Measurements from ENCODE around the gene KITLG. TPM values are rescaled to one million over a fixed set of nuclear protein-coding genes. Genes with fewer than 3 reads are reported as not detected.
"Not testable (repeated sequence)": the region's sequence is repeated elsewhere in the genome, so short reads cannot be mapped to it uniquely, and the experiment has no call there.

KITLG gene
- total RNA-seq, 2 donors from 2014 or later, result 4.4 to 4.9 TPM

DNA sequence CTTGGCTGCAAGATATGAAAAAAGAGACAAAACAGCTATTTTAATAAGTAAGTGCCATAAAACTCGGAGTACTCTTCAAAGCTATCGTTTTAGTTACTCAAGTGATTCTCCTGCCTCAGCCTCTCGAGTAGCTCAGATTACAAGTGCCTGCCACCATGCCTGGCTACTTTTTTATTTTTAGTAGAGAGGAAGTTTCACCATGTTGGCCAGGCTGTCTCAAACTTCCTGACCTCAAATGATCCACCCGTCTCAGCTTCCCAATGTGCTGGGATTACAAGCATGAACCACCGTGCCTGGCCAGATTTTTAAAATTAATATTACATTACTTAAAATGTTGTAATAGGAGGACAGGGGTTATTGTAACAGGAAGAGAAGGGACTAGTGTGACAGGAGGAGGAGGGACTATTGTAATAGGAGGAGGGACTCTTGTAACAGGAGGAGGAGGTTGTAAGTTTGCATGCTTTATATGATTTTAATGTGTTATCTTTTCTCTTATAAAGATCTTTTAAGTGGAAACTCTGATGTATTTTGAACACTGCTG lies 61.3 kb downstream of the KITLG start:
- intact Hi-C loops (cut with DNase I), result no loop called here
- ATAC-seq, result no peak
- H3K27ac ChIP-seq, result no peak overlapping the region
- H3K36me3 ChIP-seq (replicated peaks in 1 of 2; ENCODE audit: insufficient read depth in 1 of 2, low read depth in 2 of 2), result no peaks in the 10 kb centered on the region
- H3K4me1 ChIP-seq, result peaks cover 17% of the 10 kb centered on the region
- H3K27me3 ChIP-seq, result no peaks in the 10 kb centered on the region
- H3K9me3 ChIP-seq, result no peaks in the 10 kb centered on the region
- no peak overlapping the region for H3K4me3 ChIP-seq
- WGBS, 2 donors, result 83 to 86% methylated on average over 5 of the region's 5 CpGs
- no peak for TF ChIP-seq POLR2A (IDR thresholded peaks at IDR 0.05)
- TF ChIP-seq, protein P1, sequence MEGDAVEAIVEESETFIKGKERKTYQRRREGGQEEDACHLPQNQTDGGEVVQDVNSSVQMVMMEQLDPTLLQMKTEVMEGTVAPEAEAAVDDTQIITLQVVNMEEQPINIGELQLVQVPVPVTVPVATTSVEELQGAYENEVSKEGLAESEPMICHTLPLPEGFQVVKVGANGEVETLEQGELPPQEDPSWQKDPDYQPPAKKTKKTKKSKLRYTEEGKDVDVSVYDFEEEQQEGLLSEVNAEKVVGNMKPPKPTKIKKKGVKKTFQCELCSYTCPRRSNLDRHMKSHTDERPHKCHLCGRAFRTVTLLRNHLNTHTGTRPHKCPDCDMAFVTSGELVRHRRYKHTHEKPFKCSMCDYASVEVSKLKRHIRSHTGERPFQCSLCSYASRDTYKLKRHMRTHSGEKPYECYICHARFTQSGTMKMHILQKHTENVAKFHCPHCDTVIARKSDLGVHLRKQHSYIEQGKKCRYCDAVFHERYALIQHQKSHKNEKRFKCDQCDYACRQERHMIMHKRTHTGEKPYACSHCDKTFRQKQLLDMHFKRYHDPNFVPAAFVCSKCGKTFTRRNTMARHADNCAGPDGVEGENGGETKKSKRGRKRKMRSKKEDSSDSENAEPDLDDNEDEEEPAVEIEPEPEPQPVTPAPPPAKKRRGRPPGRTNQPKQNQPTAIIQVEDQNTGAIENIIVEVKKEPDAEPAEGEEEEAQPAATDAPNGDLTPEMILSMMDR (IDR thresholded peaks at IDR 0.05), result no peak
- DNase-seq, result no peak

DNA sequence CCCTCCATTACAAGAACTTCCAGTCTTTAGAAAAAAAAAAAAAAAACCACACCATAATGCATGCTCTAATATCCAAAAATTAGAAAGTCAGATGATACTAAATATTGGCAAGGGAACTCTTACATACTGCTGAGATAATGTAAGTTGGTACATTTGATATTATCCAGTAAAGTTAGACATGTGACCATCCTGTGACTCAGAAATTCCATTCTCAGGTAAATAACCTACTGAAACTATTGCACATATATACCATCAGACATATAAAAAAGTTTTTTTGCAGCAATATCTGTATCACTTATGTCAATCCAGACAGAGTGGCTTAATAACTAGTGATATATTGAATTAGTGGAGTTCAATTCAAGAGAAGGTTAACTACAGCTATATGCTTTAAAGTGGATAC lies 63.5 kb downstream of the KITLG start:
- TF ChIP-seq, protein P1 (IDR thresholded peaks at IDR 0.05), result no peak
- no peak for TF ChIP-seq POLR2A (IDR thresholded peaks at IDR 0.05)
- DNase-seq, result no peak
- H3K27me3 ChIP-seq, result no peaks in the 10 kb centered on the region
- H3K4me1 ChIP-seq, result peaks cover 17% of the 10 kb centered on the region
- no peaks in the 10 kb centered on the region for H3K9me3 ChIP-seq
- no peak overlapping the region for H3K4me3 ChIP-seq
- ATAC-seq, result no peak
- no peaks in the 10 kb centered on the region for H3K36me3 ChIP-seq (replicated peaks in 1 of 2; ENCODE audit: insufficient read depth in 1 of 2, low read depth in 2 of 2)
- H3K27ac ChIP-seq, result no peak overlapping the region
- intact Hi-C loops (cut with DNase I), result no loop called here

DNA sequence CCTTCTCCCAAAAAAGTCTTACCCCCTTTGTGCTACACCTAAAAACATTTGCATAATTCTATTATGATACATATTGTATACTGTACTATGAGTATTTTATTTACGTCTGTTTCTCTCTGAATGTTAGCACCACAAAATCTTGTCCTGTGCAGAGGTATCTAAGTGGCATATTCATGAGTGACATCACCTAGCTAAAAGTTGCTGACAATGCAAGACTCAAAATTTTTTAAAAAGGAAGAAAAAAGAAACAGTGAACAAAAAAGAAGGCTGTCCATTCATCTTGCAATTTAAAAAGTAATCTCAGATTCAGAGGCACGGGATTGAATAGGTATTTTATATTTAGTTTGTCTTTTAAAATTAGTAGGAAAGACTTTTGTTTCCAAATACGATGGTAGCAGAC lies 69.4 kb downstream of the KITLG start:
- ATAC-seq (no peak), DNase-seq (no peak)
- Histone ChIP-seq H3K4me3 (no peak overlapping the region), H3K36me3 (replicated peaks in 1 of 2; ENCODE audit: insufficient read depth in 1 of 2, low read depth in 2 of 2) (no peaks in the 10 kb centered on the region), H3K4me1 (no peaks in the 10 kb centered on the region), H3K9me3 (no peaks in the 10 kb centered on the region), H3K27me3 (no peaks in the 10 kb centered on the region), H3K27ac (no peak overlapping the region)
- 95 to 96% methylated on average over 3 of the region's 3 CpGs for WGBS, 2 donors
- TF ChIP-seq, protein P1 (IDR thresholded peaks at IDR 0.05), result no peak
- no peak for TF ChIP-seq POLR2A (IDR thresholded peaks at IDR 0.05)
- intact Hi-C loops (cut with DNase I), result no loop called here

DNA sequence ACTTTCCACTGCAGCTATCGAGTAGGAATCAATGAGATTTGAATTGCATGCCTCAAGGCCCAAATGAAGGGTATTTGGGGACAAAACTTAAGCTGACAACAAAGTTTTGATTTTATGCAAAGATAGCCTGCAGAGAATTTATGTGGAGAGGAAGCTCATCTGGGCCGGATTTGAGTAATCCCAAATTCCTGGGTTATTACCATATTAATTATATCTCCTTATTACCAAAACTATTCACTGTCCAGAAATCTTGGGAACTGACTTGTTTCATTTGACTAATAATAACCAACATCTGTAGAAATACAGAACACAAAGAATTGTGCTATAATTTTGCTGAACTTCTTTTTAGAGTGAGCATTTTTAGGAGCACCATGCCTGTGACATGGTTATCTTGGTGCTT lies 70.4 kb downstream of the KITLG start:
- Histone ChIP-seq H3K27me3 (no peaks in the 10 kb centered on the region), H3K27ac (no peak overlapping the region), H3K36me3 (replicated peaks in 1 of 2; ENCODE audit: insufficient read depth in 1 of 2, low read depth in 2 of 2) (peaks cover 1 to 4% of the 10 kb centered on the region in 2 donors), H3K4me3 (no peak overlapping the region), H3K4me1 (no peaks in the 10 kb centered on the region), H3K9me3 (no peaks in the 10 kb centered on the region)
- intact Hi-C loops (cut with DNase I), result no loop called here
- DNase-seq, result no peak
- no peak for ATAC-seq
- TF ChIP-seq, protein P1 (IDR thresholded peaks at IDR 0.05), result no peak
- TF ChIP-seq POLR2A (IDR thresholded peaks at IDR 0.05), result no peak
- WGBS, 2 donors, result 83 to 98% methylated on average over 2 of the region's 2 CpGs

DNA sequence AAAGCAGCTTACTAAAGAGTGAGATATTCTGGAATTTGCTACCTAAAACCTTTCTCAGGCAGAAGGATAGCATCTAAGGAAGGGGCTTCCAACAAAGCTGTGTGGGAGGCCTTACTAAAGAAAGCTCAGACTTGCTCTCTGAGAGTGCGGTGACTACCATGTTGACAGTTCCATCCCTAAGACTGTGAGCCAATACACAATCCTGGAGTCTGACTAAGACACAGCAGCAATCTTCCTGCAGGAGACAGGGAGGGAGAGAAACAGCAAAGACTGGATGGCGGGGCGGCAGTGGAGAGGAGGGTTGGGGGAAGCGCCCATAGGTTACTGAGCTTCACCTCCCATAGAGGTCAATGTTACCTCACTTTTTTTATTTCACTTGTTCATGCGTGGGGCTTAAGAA lies 70.9 kb downstream of the KITLG start:
- Histone ChIP-seq H3K4me3 (no peak overlapping the region), H3K9me3 (no peaks in the 10 kb centered on the region), H3K4me1 (no peaks in the 10 kb centered on the region), H3K27ac (no peak overlapping the region), H3K27me3 (no peaks in the 10 kb centered on the region), H3K36me3 (replicated peaks in 1 of 2; ENCODE audit: insufficient read depth in 1 of 2, low read depth in 2 of 2) (peaks cover 1 to 4% of the 10 kb centered on the region in 2 donors)
- 97 to 99% methylated on average over 5 of the region's 5 CpGs for WGBS, 2 donors
- DNase-seq, result no peak
- no peak for ATAC-seq
- TF ChIP-seq POLR2A (IDR thresholded peaks at IDR 0.05), result no peak
- TF ChIP-seq, protein P1 (IDR thresholded peaks at IDR 0.05), result no peak
- intact Hi-C loops (cut with DNase I), result no loop called here

DNA sequence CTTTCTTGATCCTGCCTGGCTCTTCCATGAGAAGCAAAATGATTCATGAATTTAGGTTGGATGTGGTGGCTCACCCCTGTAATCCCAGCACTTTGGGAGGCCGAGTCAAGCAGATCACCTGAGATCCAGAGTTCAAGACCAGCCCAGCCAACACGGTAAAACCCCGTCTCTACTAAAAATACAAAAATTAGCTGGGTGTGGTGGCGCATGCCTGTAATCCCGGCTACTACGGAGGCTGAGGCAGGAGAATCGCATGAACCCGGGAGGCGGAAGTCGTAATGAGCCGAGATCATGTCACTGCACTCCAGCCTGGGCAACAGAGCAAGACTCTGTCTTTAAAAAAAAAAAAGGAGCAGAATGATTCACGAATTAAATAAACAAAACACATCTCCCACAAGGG lies 72.4 kb downstream of the KITLG start:
- WGBS, 2 donors, result 95 to 97% methylated on average over 12 of the region's 12 CpGs
- H3K36me3 ChIP-seq (replicated peaks in 1 of 2; ENCODE audit: insufficient read depth in 1 of 2, low read depth in 2 of 2); H3K27me3 ChIP-seq; H3K4me1 ChIP-seq; ATAC-seq; H3K4me3 ChIP-seq; intact Hi-C loops (cut with DNase I); H3K27ac ChIP-seq; H3K9me3 ChIP-seq; DNase-seq: not testable (repeated sequence)
